Spleen (tissue), 7 donors: Measurements from ENCODE around the gene PLEKHD1.

Experiments used
- CTCF ChIP-seq, 11 experiments: fragments of 200-600 bp in 7 of 11; fragments of 450-650 bp in 4 of 11; sonication (generic) in 4 of 11; IDR thresholded peaks in 8 of 11; conservative IDR thresholded peaks in 3 of 11; 1 replicate in 7 of 11; 2 replicates in 4 of 11; pipeline versions ENCODE4 v1.4.0 to v1.8.0; 2016 to 2021; ENCODE audit warnings: antibody characterized with exemption in 11 of 11, inconsistent platforms in 4 of 11, mild to moderate bottlenecking in 1 of 11
- POLR2A ChIP-seq, 3 donors: fragments of 450-650 bp; IDR thresholded peaks; one replicate each; pipeline ENCODE4 v1.5.1; 2017; ENCODE audit warnings: antibody characterized with exemption in 3 of 3, mild to moderate bottlenecking in 1 of 3
- donor health status: DM: no; HTN: no; CAD: no; lungs with moderate emphysema.
- donor health status: DM: no; HTN: no; CAD: no.
- donor health status: DM: no; HTN: no; CAD: no.

GRCh38 chr14:69449216-69449615, 35.3 kb upstream of the PLEKHD1 start:
- TF ChIP-seq POLR2A (IDR thresholded peaks at IDR 0.05) (no peak), CTCF (IDR thresholded peaks at IDR 0.05 in 8 of 11, conservative IDR thresholded peaks at IDR 0.05 in 3 of 11) (no peak)
